ENCODE measurements around the gene DHX34.

The DHX34 gene

DNA sequence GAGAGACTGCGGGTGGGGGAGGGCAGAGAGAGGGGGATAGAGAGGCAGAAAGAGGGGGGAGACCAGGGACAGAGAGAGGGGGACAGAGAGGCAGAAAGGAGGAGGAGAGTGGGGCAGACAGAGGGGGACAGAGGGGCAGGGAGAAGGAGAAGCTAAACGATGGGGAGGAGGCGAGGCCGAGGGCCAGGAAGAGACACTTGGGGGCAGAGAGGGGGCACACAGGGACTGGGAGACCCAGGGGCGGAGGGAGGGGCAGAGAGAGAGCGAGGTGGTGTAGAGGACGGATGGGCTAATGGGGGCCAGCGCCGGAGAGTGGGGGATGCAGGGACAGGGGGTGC is 69.5 kb downstream of the DHX34 start:
- no peak for DNase-seq (ENCODE audit: low spot score)

DNA sequence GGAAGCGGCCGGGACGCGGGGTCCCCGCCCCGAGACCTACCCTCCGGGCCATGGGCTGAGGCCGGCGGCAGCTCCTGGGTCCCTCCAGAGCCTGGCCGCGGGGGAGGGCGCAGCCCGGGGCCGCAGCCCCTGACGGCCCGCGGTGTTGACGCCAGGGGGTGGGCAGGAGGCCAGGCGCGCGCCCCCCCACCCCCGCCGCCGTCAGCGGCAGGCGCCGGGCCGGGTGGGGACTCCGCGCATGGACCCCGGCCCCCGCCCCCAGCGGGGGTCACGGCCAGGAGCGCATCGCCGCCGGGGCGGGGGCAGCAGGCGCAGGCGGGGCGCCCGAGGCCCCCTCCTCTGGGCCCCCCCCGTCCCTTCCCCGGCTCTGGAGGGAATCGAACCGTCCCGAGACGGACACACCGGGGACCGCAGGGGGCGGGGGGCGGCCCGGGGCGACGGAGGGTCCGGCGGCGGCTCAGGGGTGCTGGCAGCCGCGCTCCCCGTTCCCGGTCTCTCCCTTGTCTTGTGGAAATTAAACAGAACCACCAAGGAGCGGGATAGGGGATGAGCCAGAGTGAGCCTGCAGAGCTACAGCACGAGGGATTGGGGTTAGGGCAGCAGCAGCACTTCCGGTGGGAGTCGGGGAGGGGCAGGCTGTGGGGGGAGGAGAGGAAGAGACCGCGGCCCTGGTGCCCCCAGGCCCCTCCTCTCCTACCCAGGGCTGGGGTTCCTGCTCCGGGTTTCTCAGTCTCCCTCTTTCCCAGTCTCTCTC is 70.1 kb downstream of the DHX34 start, which contains the start of gene MEIS3:
Gene MEIS3 (minus strand): TSS at position 498 of the 754 bp plus-strand sequence. CDS start 446 bp downstream, at position 52.
- DNase-seq (ENCODE audit: low spot score): peak; percentile 69

DNA sequence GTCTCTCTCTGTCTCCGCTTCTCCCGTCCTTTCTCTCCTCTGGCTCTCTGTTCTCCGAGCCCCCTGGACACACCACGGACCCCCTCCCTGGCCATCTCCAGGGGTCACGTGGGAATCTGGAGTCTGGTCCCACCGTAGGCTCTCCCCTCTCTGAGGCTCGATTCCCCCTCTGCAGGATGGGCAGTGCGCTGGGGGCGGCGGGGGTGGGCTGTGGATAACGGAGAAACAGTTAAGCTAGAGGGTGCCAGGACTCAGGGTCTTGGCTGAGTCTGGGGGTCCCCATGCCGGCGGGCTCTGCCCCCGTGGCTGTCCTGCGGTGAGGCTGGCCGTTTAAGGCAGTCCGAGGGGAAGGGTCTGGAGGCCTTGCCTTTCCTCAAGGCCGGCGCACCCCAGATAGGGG is 70.7 kb downstream of the DHX34 start:
- no peak for DNase-seq (ENCODE audit: low spot score)

DNA sequence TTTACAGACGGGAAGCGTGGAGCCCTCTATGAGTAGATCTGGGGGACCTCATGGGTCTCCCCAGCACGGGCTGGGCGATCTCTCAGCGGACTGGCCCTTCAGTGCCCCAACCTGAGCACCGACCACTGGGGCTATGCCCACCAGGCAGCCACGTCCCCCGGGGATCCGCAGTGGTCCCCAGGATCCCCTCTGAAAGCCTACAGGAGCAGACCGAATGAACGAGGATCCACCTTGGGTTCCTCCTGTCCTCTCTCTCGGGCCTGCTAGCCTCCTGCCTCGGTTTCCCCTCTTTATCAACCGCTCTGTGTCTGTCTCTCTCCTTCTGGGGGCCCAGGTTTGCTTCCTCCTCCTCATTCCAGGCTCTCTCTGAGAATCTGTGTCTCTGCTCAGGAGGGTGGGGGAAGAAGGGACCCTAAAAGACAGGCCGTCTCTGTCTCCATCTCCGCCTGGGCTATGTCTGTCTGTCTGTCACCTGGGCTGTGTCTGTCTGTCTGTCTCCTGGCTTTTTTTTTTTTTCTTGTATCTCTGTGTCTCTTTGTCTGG is 72.2 kb downstream of the DHX34 start:
- no peak for DNase-seq (ENCODE audit: low spot score)

DNA sequence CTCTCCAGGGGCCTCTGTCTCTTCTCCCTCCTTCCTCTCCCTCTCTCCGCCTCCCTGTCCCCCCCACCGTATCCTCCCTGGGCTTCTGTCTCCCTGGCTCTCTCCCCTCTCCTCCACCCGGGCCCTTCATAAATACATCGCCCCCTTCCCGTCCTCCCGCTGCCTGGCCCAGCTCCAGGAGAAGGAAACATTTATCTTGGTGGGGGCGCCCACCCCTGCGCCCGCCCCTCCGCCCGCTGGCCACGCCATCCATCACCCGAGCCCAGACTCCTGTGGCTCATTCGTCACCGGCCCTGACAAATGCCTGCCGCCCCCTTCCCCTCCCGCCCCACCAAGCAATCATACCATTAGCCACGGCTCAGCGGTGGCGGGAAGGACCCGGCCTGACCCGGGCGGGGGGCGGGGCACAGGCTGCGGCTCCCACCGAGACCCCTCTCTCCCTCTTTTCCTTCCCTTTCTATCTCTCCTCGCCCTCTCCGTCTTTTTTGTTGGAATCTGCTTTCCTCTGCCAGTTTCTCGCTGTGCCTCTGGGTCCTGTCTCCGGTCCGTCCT is 72.8 kb downstream of the DHX34 start:
- DNase-seq (ENCODE audit: low spot score): no peak

DNA sequence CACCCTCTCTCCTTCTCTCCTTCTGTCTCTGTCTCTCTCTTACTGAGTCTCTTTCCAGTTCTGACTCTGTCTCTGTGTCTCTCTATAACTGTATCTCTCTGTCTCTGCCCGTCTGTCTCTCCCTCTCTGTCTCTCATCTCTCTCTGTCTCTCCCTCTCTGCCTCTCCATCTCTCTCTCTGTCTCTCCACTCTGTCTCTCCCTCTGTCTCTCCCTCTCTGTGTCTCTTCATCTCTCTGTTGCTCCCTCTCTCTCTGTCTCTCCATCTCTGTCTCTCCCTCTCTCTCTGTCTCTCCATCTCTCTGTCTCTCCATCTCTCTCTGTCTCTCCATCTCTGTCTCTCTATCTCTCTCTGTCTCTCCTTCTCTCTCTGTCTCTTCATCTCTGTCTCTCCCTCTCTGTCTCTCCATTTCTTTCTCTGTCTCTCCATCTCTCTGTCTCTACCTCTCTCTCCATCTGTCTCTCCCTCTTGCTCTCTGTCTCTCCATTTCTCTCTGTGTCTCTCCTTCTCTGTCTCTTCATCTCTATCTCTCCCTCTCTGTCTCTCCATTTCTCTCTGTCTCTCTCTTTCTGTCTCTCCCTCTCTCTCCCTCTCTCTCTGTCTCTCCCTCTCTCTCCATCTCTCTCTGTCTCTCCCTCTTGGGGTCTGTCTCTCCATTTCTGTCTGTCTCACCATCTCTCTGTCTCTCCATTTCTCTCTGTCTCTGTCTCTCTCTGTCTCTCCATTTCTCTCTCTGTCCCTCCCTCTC is 73.5 kb downstream of the DHX34 start:
- no peak for DNase-seq (ENCODE audit: low spot score)

DNA sequence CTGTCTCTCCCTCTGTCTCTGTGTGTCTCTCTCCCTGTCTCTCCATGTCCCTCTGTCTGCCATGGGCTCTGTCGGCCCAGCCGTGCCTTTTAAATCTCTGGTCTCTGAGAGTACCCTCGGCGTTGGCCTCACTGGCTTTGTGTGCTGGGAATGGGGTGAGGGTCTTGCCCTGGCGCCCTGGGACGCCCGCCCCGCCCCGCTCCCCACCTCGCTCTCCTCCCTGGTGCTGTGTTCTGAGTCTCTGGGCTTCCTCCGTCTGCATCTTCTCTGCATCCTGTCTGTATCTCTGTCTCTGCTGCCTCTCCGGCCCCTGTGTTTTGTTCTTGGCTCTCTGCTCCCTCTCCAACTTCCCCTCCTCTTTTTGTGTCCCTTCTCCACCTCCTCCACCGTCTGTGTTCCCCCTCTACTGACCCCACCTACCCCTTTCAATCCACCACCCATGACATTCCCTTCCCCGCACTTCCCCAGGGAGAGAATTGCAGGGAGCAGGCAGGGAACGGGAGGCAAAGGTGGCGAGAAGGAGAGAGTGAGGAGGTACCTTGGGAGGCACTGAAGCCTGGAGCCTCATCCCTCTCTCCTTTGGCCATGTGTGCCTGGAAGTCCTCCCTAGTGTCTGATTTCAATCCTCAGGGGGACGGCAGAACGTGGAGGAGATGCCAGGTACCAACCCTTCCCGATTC is 74.2 kb downstream of the DHX34 start:
- no peak for DNase-seq (ENCODE audit: low spot score)

DNA sequence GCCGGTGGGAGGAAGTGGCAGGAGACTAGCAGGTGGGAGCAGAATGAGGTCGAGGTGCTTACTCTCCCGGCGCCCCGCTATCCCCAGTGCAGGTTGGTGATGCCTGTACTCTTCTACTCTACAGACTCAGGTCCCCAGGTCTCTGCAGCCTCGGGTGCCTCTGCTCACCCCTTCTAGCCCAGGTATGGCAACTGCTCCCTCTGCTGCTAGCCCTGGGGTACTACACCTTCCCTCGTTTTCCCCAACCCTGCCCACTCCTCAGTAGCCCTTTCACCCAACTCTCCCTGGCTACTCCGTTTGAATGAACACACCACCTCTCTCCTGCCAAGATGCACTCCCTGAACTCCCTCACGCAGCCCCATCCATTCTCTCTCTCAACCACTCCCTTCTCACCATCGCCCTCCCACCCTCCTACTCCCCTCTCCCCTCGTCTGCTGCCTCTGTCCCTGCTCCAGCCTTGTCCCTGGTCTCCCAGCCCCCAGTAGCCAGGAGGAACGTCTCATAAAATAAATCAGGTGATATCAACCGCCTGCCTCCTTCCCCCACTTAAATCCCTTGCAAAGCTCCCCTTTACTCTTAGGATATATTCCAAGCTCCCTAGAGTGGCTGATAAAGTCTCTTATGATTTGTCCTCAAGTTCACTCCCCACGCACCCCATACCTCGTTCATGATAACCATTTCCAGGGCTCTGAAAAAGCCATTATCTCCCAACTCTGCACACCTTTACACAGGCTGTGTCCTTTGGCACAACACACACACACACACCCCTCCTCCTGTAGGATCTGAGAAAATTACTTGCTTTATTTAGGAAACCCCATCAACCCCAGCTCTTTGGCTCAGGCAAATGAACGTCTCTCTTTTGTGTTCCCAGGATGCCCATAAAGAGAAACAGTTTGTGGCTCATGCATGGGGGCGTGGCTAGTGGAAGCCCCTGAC is 78.4 kb downstream of the DHX34 start:
- peak; percentile 79 for DNase-seq (ENCODE audit: low spot score)

DNA sequence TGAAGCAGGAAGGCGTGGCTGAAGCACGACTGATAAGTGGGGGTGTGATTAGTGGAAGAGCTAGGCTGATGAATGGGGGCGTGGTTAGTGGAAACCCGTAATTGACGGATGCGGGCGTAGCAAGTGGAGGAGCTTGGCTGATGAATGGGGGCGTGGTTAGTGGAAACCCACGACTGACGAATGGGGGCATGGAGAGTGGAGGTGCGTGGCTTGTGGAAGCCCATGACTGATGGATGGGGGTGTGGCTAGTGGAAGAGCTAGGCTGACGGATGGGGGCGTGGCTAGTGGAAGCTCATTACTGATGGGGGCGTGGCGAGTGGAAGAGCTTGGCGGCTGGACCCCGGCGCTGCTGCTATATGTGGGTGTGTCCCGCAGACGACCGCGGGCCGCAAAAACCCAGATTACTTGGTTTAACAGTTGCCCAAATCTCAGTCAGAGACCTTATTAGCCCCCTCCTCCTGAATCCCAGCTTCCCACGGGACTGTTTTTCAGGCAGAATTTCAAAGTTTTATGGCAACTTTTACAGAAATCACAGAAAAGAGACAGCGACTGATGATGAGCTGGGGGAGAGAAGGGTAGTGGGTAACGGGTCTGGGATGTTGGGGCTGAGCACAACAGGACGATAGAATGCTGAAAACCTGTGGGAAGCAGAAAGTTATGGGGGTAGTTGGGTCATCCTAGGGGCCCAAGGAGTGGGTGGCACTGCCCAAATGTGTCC is 79.2 kb downstream of the DHX34 start:
- peak; percentile 97 for DNase-seq (ENCODE audit: low spot score)

DNA sequence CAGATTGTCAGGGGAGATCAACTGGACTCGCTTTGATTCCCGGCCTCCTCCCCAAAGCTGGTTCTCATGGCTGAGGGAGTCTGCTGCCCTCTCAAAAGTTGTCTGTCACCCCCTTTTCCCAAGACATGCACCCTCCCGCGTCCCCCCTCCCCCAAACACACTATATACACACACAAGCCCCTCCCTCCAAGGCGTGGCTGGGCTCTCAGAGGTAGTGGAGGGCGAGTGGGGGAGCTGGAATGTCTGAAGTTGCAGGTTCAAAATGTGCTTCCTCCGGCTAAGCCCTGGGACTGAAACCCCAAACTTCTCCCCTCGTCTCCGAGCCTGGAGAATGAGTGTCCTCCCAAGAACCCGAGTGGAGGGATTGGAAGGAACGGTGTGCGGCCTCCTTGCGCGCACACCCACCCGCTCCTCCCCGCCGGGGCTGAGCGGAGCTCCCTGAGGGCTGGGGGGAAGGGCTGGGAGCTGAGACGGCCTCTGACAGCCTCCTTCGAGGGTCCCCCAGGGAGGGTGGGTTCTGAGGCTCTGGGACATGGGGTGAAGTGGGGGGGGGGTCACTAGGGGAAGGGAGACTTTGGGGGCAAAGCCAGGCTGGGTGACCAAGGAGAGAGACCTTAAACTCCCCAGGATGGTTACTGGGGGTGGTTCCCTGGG is 80.2 kb downstream of the DHX34 start:
- no peak for DNase-seq (ENCODE audit: low spot score)

DNA sequence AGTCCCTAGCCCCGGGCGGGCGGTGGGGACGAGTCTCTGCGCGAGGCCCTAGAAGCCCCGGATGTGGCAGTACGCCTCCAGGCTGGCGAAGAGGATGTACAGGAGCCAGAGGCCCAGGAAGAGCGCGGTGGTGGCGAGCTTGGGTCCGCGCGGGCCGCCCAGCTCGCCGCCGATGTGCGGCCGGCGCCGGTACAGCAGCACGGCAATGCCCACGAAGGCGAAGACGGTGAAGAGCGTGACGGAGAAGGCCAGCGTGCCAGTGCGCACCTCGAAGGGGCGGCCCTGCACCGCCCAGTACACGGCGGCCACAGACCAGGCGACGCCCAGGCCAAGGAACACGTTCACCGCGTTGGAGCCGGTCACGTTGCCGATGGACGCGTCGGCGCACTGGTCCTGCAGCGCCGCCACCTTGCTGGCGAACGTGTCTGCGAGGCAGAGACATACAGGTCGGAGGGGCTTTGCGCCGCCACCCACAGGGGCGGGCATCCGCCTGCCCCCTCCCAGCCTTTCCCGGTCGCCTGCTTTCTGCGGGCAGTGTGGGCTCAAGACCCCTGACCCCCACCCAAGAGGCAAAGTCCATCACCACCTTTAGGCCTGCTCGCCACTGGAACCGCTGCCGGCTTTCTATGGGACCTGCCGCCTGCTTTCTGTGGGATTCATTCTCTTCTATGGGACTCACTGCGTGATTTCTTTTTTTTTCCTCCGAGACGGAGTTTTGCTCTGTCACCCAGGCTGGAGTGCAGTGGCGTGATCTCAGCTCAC is 81.1 kb downstream of the DHX34 start:
- DNase-seq (ENCODE audit: low spot score): peak; percentile 72

DNA sequence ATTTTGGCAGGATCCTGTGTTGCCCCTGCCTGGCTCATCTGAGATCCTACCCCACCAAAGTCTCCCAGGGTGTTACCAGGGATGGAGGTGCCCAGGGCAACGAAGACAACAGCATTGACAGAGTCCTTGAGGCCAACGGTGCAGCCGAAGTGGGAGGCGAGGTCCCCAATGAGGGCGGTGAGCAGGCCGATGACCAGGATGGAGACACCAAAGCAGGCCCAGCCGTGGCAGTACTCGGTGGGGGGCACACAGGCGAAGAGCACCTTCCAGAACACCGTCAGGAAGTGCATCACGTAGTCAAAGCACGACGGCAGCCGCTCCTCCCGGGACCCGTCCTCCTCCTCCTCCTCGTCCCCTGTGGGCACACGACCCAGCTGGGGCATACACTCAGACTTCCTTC is 83.0 kb downstream of the DHX34 start:
- no peak for DNase-seq (ENCODE audit: low spot score)
